GM23338 (cell line): ENCODE measurements around the gene MEAK7. TPM values are rescaled to one million over a fixed set of nuclear protein-coding genes. Genes with fewer than 3 reads are reported as not detected.

Source experiments
- ATAC-seq: fragments of 200-7000 bp; cut with Tn5 transposase; 3 replicates; pipeline ENCODE4 v1.9.1; 2020
- DNase-seq: peaks from one replicate; pipeline ENCODE4 v3.0.0-alpha.2; 2015; ENCODE audit warnings: low spot score
- H2AFZ ChIP-seq: fragments of 200-600 bp; sonication (generic); 2 replicates; pipeline ENCODE4 v1.8.0; 2016; ENCODE audit warnings: antibody characterized with exemption, mild to moderate bottlenecking, moderate library complexity
- H3F3A ChIP-seq: fragments of 200-600 bp; sonication (generic); replicated peaks from 2 replicates; pipeline ENCODE4 v1.8.0; 2017; ENCODE audit warnings: antibody characterized with exemption, mixed run types, low read depth
- H3K27ac ChIP-seq: fragments of 200-600 bp; sonication (generic); 2 replicates; pipeline ENCODE4 v1.6.1; 2016; ENCODE audit warnings: low read depth
- H3K27me3 ChIP-seq: fragments of 200-600 bp; sonication (generic); 2 replicates; pipeline ENCODE4 v1.8.0; 2016; ENCODE audit warnings: mild to moderate bottlenecking, mixed run types, moderate library complexity; ENCODE audit not compliant: insufficient read depth
- H3K36me3 ChIP-seq: fragments of 200-600 bp; sonication (generic); 2 replicates; pipeline ENCODE4 v1.8.0; 2016; ENCODE audit warnings: mild to moderate bottlenecking; ENCODE audit not compliant: insufficient read depth
- H3K4me1 ChIP-seq: fragments of 200-600 bp; sonication (generic); 2 replicates; pipeline ENCODE4 v1.8.0; 2016; ENCODE audit warnings: mild to moderate bottlenecking, moderate library complexity; ENCODE audit not compliant: insufficient read depth
- H3K4me2 ChIP-seq: fragments of 200-600 bp; sonication (generic); 2 replicates; pipeline ENCODE4 v1.7.1; 2017; ENCODE audit warnings: mixed run types
- H3K4me3 ChIP-seq: fragments of 200-600 bp; sonication (generic); 2 replicates; pipeline ENCODE4 v1.6.1; 2016; ENCODE audit warnings: mixed run types
- H3K79me2 ChIP-seq: fragments of 200-600 bp; sonication (generic); replicated peaks from 2 replicates; pipeline ENCODE4 v1.8.0; 2017; ENCODE audit warnings: mild to moderate bottlenecking; ENCODE audit not compliant: insufficient read depth
- H3K9me2 ChIP-seq: fragments of 200-600 bp; sonication (generic); 2 replicates; pipeline ENCODE4 v1.8.0; 2017; ENCODE audit not compliant: insufficient read depth
- H4K20me1 ChIP-seq: fragments of 200-600 bp; sonication (generic); replicated peaks from 2 replicates; pipeline ENCODE4 v1.8.0; 2017; ENCODE audit warnings: mild to moderate bottlenecking; ENCODE audit not compliant: insufficient read depth
- H3K27ac Mint-ChIP-seq: 2 replicates; pipeline ENCODE4 v1.8.0; 2020; ENCODE audit warnings: inconsistent platforms, mild to moderate bottlenecking, moderate library complexity, mixed read lengths
- H3K27me3 Mint-ChIP-seq: 3 replicates; pipeline ENCODE4 v1.8.0; 2022; ENCODE audit warnings: low read depth, mild to moderate bottlenecking, moderate library complexity, mixed read lengths, inconsistent platforms; ENCODE audit not compliant: insufficient read depth, poor library complexity
- H3K36me3 Mint-ChIP-seq: 3 replicates; pipeline ENCODE4 v1.8.0; 2021; ENCODE audit warnings: low read depth, mild to moderate bottlenecking, inconsistent platforms, moderate library complexity, mixed read lengths
- H3K4me1 Mint-ChIP-seq: 3 replicates; pipeline ENCODE4 v1.8.0; 2020; ENCODE audit warnings: mild to moderate bottlenecking, inconsistent platforms, mixed read lengths
- H3K4me3 Mint-ChIP-seq: 3 replicates; pipeline ENCODE4 v1.8.0; 2021; ENCODE audit warnings: moderate library complexity, mild to moderate bottlenecking, inconsistent platforms, mixed read lengths
- H3K9me3 Mint-ChIP-seq: 3 replicates; pipeline ENCODE4 v1.8.0; 2020; ENCODE audit warnings: moderate library complexity, mild to moderate bottlenecking, inconsistent platforms, mixed read lengths
- EZH2 ChIP-seq: fragments of 200-600 bp; sonication (generic); IDR thresholded peaks from one replicate; pipeline ENCODE4 v1.8.0; 2017; ENCODE audit warnings: antibody characterized with exemption, mild to moderate bottlenecking, low read depth; ENCODE audit not compliant: unreplicated experiment
- JUNB ChIP-seq: IDR thresholded peaks from one replicate; pipeline ENCODE4 v1.6.1; 2016; ENCODE audit warnings: antibody characterized with exemption; ENCODE audit not compliant: unreplicated experiment
- POLR2AphosphoS5 ChIP-seq: IDR thresholded peaks from 2 replicates; pipeline ENCODE4 v1.6.1; 2016; ENCODE audit warnings: antibody characterized with exemption, low read depth
- REST ChIP-seq: IDR thresholded peaks from one replicate; pipeline ENCODE4 v1.6.1; 2018; ENCODE audit warnings: antibody characterized with exemption; ENCODE audit not compliant: unreplicated experiment
- STAT1 ChIP-seq: IDR thresholded peaks from one replicate; pipeline ENCODE4 v1.6.1; 2016; ENCODE audit warnings: antibody characterized with exemption; ENCODE audit not compliant: unreplicated experiment
- ZNF114 ChIP-seq: fragments of 250-450 bp; sonication (Bioruptor Pico); IDR thresholded peaks from 2 replicates; pipeline ENCODE4 v1.5.0; 2020; ENCODE audit warnings: mild to moderate bottlenecking, moderate library complexity
- ZNF331 ChIP-seq: fragments of 250-450 bp; sonication (Bioruptor Pico); IDR thresholded peaks from 2 replicates; pipeline ENCODE4 v1.5.0; 2020; ENCODE audit warnings: low read depth, mild to moderate bottlenecking, moderate library complexity
- ZNF462 ChIP-seq: fragments of 250-450 bp; sonication (Bioruptor Pico); IDR thresholded peaks from 2 replicates; pipeline ENCODE4 v1.5.0; 2020; ENCODE audit warnings: mild to moderate bottlenecking, moderate library complexity
- polyA plus RNA-seq: library from polyadenylated mRNA; unstranded; fragments of >200 nt; fragmentation: Nextera tagmentation; extraction: Ambion mirVana; gene quantifications from 2 replicates; pipeline ENCODE4 v1.2.1, GENCODE V29; 2016
- total RNA-seq: library from RNA; depleted of rRNA; stranded (reverse); fragments of >200 nt; shearing (Covaris generic); gene quantifications from 2 replicates; pipeline ENCODE4 v1.2.3, GENCODE V29; 2014
- TF ChIP-seq, protein P1 (sequence below): IDR thresholded peaks from 2 replicates; pipeline ENCODE4 v1.6.1; 2016; ENCODE audit warnings: antibody characterized with exemption

Gene MEAK7
- total and polyA plus RNA-seq, 2 experiments from 2014 or later: 7.5 to 17.2 TPM

GRCh38 chr16:84529607-84530006 is 25.1 kb upstream of the MEAK7 start (continued):
- TF ChIP-seq ZNF462 (no peak), ZNF114 (CRISPR knock-in tag) (no peak), ZNF331 (CRISPR knock-in tag) (no peak), JUNB (no peak), EZH2 (no peak), STAT1 (no peak)
- TF ChIP-seq, protein P1, sequence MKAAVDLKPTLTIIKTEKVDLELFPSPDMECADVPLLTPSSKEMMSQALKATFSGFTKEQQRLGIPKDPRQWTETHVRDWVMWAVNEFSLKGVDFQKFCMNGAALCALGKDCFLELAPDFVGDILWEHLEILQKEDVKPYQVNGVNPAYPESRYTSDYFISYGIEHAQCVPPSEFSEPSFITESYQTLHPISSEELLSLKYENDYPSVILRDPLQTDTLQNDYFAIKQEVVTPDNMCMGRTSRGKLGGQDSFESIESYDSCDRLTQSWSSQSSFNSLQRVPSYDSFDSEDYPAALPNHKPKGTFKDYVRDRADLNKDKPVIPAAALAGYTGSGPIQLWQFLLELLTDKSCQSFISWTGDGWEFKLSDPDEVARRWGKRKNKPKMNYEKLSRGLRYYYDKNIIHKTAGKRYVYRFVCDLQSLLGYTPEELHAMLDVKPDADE: no peak

DNA sequence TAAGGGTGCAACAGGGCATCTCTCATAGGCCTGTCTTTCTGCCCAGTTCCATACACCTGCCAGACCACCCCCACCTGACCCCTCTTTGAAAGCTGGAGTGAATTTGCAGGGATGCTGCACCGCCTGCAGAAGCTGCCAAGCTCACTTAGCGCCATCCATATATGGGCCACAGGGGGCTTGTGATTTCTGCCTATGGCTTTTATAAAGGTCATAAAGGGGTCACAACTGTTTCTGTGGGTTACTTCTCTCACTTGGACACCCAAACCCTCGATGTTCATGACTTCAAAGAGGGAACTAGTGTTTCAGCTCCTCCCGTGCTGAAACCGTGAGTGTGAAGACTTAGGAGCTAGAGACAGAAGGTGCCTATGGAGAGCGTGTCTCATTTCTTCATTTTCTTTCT is 23.9 kb upstream of the MEAK7 start:
- Histone ChIP-seq H3K4me2 (no peak overlapping the region), H3F3A (peaks cover 2% of the 10 kb centered on the region; the same call in 1 of the 2 replicates), H3K4me3 (no peak overlapping the region), H3K9me2 (no peaks in the 10 kb centered on the region), H4K20me1 (no peaks in the 10 kb centered on the region), H2AFZ (no peak overlapping the region), H3K4me1 (peaks cover 9% of the 10 kb centered on the region), H3K27ac (no peak overlapping the region), H3K27me3 (no peaks in the 10 kb centered on the region), H3K36me3 (no peaks in the 10 kb centered on the region), H3K79me2 (no peaks in the 10 kb centered on the region)
- DNase-seq (no peak), ATAC-seq (no peak)
- Mint-ChIP-seq H3K27me3 (peaks cover 20% of the 10 kb centered on the region), H3K36me3 (peaks cover 19% of the 10 kb centered on the region), H3K4me3 (no peak overlapping the region), H3K27ac (no peak overlapping the region), H3K9me3 (peaks cover 17% of the 10 kb centered on the region), H3K4me1 (peaks cover 37% of the 10 kb centered on the region)
- TF ChIP-seq POLR2AphosphoS5 (no peak), EZH2 (no peak), REST (no peak)
- TF ChIP-seq, protein P1: no peak
